ENCODE measurements around the gene LGALSL. TPM values are rescaled to one million over a fixed set of nuclear protein-coding genes. Genes with fewer than 3 reads are reported as not detected.

The LGALSL gene
- total RNA-seq, 1 donor from 2014 or later, result 22.6 TPM

- TF ChIP-seq, protein P1, sequence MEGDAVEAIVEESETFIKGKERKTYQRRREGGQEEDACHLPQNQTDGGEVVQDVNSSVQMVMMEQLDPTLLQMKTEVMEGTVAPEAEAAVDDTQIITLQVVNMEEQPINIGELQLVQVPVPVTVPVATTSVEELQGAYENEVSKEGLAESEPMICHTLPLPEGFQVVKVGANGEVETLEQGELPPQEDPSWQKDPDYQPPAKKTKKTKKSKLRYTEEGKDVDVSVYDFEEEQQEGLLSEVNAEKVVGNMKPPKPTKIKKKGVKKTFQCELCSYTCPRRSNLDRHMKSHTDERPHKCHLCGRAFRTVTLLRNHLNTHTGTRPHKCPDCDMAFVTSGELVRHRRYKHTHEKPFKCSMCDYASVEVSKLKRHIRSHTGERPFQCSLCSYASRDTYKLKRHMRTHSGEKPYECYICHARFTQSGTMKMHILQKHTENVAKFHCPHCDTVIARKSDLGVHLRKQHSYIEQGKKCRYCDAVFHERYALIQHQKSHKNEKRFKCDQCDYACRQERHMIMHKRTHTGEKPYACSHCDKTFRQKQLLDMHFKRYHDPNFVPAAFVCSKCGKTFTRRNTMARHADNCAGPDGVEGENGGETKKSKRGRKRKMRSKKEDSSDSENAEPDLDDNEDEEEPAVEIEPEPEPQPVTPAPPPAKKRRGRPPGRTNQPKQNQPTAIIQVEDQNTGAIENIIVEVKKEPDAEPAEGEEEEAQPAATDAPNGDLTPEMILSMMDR (IDR thresholded peaks at IDR 0.05; ENCODE audit: unreplicated experiment), result no peak
- Mint-ChIP-seq H3K27ac (no peak overlapping the region), H3K9me3 (ENCODE audit: low read depth) (no peaks in the 10 kb centered on the region), H3K36me3 (ENCODE audit: insufficient read depth) (no peaks in the 10 kb centered on the region), H3K27me3 (no peaks in the 10 kb centered on the region), H3K4me3 (ENCODE audit: low read depth) (no peak overlapping the region), H3K4me1 (ENCODE audit: low read depth) (peaks cover 17% of the 10 kb centered on the region)
- no peak for DNase-seq (ENCODE audit: low spot score, unreplicated experiment)
These were observed 43.3 kb upstream of the LGALSL start for GRCh38 chr2:64410671-64411070.

- peaks cover 3% of the 10 kb centered on the region for H3K4me1 Mint-ChIP-seq (ENCODE audit: low read depth)
- no peak overlapping the region for H3K4me3 Mint-ChIP-seq (ENCODE audit: low read depth)
- no peak for DNase-seq (ENCODE audit: low spot score, unreplicated experiment)
- TF ChIP-seq, protein P1 (IDR thresholded peaks at IDR 0.05; ENCODE audit: unreplicated experiment), result no peak
- H3K36me3 Mint-ChIP-seq (ENCODE audit: insufficient read depth), result no peaks in the 10 kb centered on the region
- H3K9me3 Mint-ChIP-seq (ENCODE audit: low read depth), result no peaks in the 10 kb centered on the region
- no peaks in the 10 kb centered on the region for H3K27me3 Mint-ChIP-seq
- no peak overlapping the region for H3K27ac Mint-ChIP-seq
These were observed 41.3 kb upstream of the LGALSL start for GRCh38 chr2:64412671-64413070.

DNA sequence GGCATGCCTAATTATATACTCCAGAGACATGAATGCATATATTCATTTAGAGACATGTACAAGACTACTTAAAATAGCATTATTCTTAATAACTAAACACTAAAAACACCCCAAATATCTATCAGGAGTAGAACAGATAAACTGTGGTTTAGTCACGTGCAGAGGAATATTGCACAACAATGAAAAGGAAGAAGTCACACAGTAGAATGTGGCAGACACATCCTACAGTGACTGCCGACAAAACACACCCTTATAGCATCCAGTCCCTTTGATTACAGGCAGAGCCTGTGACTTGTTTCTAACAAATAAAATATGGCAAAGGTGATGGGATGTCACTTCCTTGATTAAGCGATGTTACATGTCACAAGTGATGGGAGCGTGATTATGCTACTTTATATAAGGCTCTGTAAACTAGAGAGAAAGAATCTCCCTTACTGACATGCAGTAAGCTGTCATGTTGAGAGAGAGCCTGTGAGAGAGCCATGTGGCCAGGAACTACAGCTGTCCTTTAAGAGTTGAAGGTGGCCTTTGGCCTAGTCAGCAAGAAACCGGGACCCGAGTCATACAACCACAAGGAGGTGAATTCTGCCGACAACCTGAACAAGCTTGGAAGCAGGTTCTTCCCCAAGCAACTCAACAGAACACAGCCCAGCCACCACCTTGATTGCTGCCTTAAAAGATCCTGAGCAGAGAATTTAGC is 39.1 kb upstream of the LGALSL start:
- TF ChIP-seq, protein P1 (IDR thresholded peaks at IDR 0.05; ENCODE audit: unreplicated experiment), result no peak
- no peak for DNase-seq (ENCODE audit: low spot score, unreplicated experiment)
- H3K27ac Mint-ChIP-seq, result no peak overlapping the region
- no peaks in the 10 kb centered on the region for H3K27me3 Mint-ChIP-seq
- peaks cover 3% of the 10 kb centered on the region for H3K4me1 Mint-ChIP-seq (ENCODE audit: low read depth)
- H3K9me3 Mint-ChIP-seq (ENCODE audit: low read depth), result no peaks in the 10 kb centered on the region
- H3K36me3 Mint-ChIP-seq (ENCODE audit: insufficient read depth), result no peaks in the 10 kb centered on the region
- no peak overlapping the region for H3K4me3 Mint-ChIP-seq (ENCODE audit: low read depth)

- Mint-ChIP-seq H3K4me1 (ENCODE audit: low read depth) (peaks cover 3% of the 10 kb centered on the region), H3K27ac (no peak overlapping the region), H3K27me3 (no peaks in the 10 kb centered on the region), H3K9me3 (ENCODE audit: low read depth) (no peaks in the 10 kb centered on the region), H3K36me3 (ENCODE audit: insufficient read depth) (no peaks in the 10 kb centered on the region), H3K4me3 (ENCODE audit: low read depth) (no peak overlapping the region)
- no peak for DNase-seq (ENCODE audit: low spot score, unreplicated experiment)
- TF ChIP-seq, protein P1 (IDR thresholded peaks at IDR 0.05; ENCODE audit: unreplicated experiment), result no peak
These were observed 36.3 kb upstream of the LGALSL start for GRCh38 chr2:64417624-64418023.

DNA sequence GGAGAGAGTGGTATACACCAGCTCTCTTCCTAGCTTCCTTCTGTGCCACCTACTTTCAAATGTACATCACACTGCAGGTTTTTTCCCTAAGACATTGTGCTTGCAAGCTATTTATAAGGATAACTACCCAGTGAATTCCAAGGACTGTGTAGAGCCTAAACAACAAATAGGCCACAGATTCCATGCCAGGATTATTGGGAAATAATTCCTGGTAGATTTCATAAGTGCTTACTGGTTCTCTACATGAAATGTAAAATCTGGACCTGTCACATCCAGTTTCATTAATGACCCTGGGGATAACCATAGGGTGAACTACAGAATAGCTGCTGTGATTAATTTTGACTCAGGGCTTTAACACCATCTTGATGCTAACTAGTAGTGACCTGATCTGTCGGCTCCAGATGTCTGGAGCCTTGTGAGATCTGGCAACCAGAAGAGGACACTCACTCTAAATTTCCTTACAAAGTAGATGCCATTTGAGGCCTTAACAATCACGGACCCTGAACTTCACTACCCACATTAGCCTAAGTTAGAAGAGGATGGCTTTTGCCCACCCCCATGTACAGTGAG is 34.3 kb upstream of the LGALSL start:
- H3K4me1 Mint-ChIP-seq (ENCODE audit: low read depth), result peaks cover 3% of the 10 kb centered on the region
- no peak for DNase-seq (ENCODE audit: low spot score, unreplicated experiment)
- no peak overlapping the region for H3K27ac Mint-ChIP-seq
- TF ChIP-seq, protein P1 (IDR thresholded peaks at IDR 0.05; ENCODE audit: unreplicated experiment), result no peak
- no peaks in the 10 kb centered on the region for H3K9me3 Mint-ChIP-seq (ENCODE audit: low read depth)
- H3K36me3 Mint-ChIP-seq (ENCODE audit: insufficient read depth), result no peaks in the 10 kb centered on the region
- H3K4me3 Mint-ChIP-seq (ENCODE audit: low read depth), result no peak overlapping the region
- H3K27me3 Mint-ChIP-seq, result no peaks in the 10 kb centered on the region
